Upper lobe of left lung (tissue), 6 donors: ENCODE data around the gene KCNIP4. TPM values are rescaled to one million over a fixed set of nuclear protein-coding genes. Genes with fewer than 3 reads are reported as not detected.

Experiments
- ATAC-seq, 2 donors: fragments of 200-7000 bp; cut with Tn5 transposase; one replicate each; pipeline ENCODE4 v1.9.1; 2022; ENCODE audit warnings: mild to moderate bottlenecking in 2 of 2, moderate library complexity in 2 of 2; ENCODE audit not compliant: low FRiP score in 2 of 2
- DNase-seq, 2 donors: peaks; one replicate each; pipeline ENCODE4 v3.0.0-alpha.2; 2019 to 2020
- H3K27ac ChIP-seq, 4 donors: fragments of 200-600 bp; sonication (generic); one replicate each; pipeline ENCODE4 v1.5.1; 2016 to 2019
- H3K27me3 ChIP-seq, 4 donors: fragments of 200-600 bp; sonication (generic); one replicate each; pipeline ENCODE4 v1.5.1; 2017 to 2019
- H3K36me3 ChIP-seq, 4 donors: fragments of 200-600 bp; sonication (generic); one replicate each; pipeline ENCODE4 v1.5.1; 2016 to 2019
- H3K4me1 ChIP-seq, 4 donors: fragments of 200-600 bp; sonication (generic); one replicate each; pipeline ENCODE4 v1.5.1; 2018 to 2019
- H3K4me3 ChIP-seq, 4 donors: fragments of 200-600 bp; sonication (generic); one replicate each; pipeline ENCODE4 v1.5.1; 2017 to 2019; ENCODE audit warnings: mild to moderate bottlenecking in 2 of 4, moderate library complexity in 1 of 4
- H3K9me3 ChIP-seq, 4 donors: fragments of 200-600 bp; sonication (generic); one replicate each; pipeline ENCODE4 v1.5.1; 2018 to 2019
- EP300 ChIP-seq, 4 donors: sonication (generic); formaldehyde crosslinking; IDR thresholded peaks; one replicate each; pipeline ENCODE4 v1.5.1; 2017; ENCODE audit warnings: antibody characterized with exemption in 4 of 4, control low read depth in 2 of 4
- POLR2A ChIP-seq, 4 donors: fragments of 450-650 bp; IDR thresholded peaks; one replicate each; pipeline ENCODE4 v1.5.1; 2016 to 2017; ENCODE audit warnings: antibody characterized with exemption in 4 of 4, mild to moderate bottlenecking in 2 of 4
- POLR2AphosphoS5 ChIP-seq, 2 donors: sonication (generic); formaldehyde crosslinking; IDR thresholded peaks; one replicate each; pipeline ENCODE4 v1.5.1; 2017; ENCODE audit warnings: antibody characterized with exemption in 2 of 2
- WGBS, 2 donors: methylation state at CpG; one replicate each; pipeline ENCODE4 v1.1.5; 2017 to 2018; 5-methylcytosine and 5-hydroxymethylcytosine counted together
- total RNA-seq, 6 donors: library from RNA; depleted of rRNA in 4 of 6; stranded (reverse); fragments of >200 nt in 4 of 6; gene quantifications; one replicate each; pipeline versions ENCODE4 v1.1.0 to v1.2.1, GENCODE V29; 2016 to 2021
- TF ChIP-seq, protein P1 (sequence below), 6 experiments: fragments of 450-650 bp in 4 of 6; fragments of 200-600 bp in 2 of 6; sonication (generic) in 2 of 6; IDR thresholded peaks; one replicate each; pipeline ENCODE4 v1.5.1; 2016 to 2019; ENCODE audit warnings: antibody characterized with exemption in 6 of 6
- donor health status: DM: no; HTN: no; CAD: no; lungs with moderate emphysema.
- donor health status: DM: no; HTN: yes; CAD: no; lungs with severe emphysema.

Gene KCNIP4
- total RNA-seq, 6 donors from 2014 or later: 0.20 TPM; not detected in 5

DNA sequence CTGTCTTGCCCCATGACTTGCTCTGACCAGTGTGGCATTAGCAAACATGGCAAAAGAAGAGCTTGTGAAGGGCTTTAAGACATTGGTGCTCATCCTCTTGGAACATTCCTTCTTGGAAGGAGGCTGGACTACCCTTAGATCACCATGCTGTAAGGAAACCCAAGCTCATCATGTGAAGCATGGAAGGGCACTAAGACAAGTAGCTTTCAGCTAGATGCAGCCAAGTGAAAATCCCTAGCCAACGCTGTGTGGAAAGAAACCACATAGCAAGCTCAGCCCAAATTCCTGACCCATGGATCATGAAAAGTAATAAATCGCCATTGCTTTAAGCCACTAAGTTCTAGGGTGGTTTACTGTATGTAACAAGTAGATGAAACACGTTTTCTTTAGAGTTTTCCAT, 1260.7 kb downstream of the KCNIP4 start:
- TF ChIP-seq EP300 (IDR thresholded peaks at IDR 0.05): no peak
- TF ChIP-seq POLR2A (IDR thresholded peaks at IDR 0.05): no peak
- TF ChIP-seq, protein P1, sequence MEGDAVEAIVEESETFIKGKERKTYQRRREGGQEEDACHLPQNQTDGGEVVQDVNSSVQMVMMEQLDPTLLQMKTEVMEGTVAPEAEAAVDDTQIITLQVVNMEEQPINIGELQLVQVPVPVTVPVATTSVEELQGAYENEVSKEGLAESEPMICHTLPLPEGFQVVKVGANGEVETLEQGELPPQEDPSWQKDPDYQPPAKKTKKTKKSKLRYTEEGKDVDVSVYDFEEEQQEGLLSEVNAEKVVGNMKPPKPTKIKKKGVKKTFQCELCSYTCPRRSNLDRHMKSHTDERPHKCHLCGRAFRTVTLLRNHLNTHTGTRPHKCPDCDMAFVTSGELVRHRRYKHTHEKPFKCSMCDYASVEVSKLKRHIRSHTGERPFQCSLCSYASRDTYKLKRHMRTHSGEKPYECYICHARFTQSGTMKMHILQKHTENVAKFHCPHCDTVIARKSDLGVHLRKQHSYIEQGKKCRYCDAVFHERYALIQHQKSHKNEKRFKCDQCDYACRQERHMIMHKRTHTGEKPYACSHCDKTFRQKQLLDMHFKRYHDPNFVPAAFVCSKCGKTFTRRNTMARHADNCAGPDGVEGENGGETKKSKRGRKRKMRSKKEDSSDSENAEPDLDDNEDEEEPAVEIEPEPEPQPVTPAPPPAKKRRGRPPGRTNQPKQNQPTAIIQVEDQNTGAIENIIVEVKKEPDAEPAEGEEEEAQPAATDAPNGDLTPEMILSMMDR (IDR thresholded peaks at IDR 0.05): no peak
- TF ChIP-seq POLR2AphosphoS5 (IDR thresholded peaks at IDR 0.05): no peak
- no peaks in the 10 kb centered on the region for H3K9me3 ChIP-seq
- no peak overlapping the region for H3K27ac ChIP-seq
- DNase-seq: no peak
- 59 to 65% methylated on average over 3 of the region's 3 CpGs for WGBS, 2 donors
- no peak overlapping the region for H3K4me3 ChIP-seq
- H3K4me1 ChIP-seq: no peaks in the 10 kb centered on the region
- H3K27me3 ChIP-seq: no peaks in the 10 kb centered on the region
- H3K36me3 ChIP-seq: no peaks in the 10 kb centered on the region
- ATAC-seq: peak in 1 of 2 donors; percentile 19

DNA sequence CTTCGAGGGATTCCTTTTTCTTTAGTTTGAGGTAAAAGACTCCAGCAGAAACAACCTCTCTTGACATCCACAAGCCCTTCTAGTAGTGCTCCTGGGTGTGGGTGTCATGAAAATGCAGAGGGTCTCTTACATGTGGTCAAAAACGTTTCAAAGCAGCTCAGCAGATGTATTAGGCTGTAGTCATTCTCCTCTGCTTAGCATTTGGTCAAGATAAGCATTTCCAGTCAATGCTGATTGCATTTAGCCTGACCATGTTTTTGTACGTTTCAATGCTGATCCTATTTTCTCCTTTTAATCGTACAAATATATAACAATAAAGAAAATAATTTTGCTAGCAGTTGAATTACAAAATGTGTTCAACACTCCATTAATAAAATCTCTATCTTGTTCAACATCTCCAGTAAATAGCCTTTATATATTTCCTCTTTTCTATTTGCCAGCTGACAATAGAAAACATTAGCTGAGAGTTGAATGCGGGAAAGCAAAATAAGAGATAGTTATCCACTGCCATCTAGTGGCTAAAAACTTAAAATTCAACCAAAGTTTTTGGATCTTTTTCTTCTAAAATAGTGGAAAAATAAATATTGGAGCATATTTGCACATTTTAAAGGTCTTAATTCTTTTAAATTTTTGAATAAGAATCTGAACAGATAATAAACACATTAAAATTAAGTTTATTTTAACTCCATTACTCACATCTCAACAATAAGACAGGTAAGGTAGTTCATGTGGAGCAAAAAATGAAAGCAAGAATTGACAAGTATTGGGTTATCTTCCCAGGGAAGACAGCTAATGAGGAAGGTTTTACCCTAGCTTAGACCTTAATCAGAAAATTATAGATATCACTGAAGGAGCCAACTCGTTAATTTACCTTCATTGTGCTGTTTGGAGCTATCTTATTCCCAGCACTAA, 1263.5 kb downstream of the KCNIP4 start:
- Histone ChIP-seq H3K4me1 (no peaks in the 10 kb centered on the region), H3K9me3 (no peaks in the 10 kb centered on the region), H3K27ac (peak overlapping the region in 1 of 4 donors; percentile 59), H3K4me3 (no peak overlapping the region), H3K36me3 (no peaks in the 10 kb centered on the region), H3K27me3 (no peaks in the 10 kb centered on the region)
- WGBS, 2 donors: 25 to 35% methylated on average over 6 of the region's 6 CpGs
- no peak for DNase-seq
- ATAC-seq: peak in 1 of 2 donors; percentile 59
- no peak for TF ChIP-seq EP300 (IDR thresholded peaks at IDR 0.05)
- TF ChIP-seq, protein P1 (IDR thresholded peaks at IDR 0.05): peak in 5 of 6 experiments; percentile 38 to 59 (median 47)

DNA sequence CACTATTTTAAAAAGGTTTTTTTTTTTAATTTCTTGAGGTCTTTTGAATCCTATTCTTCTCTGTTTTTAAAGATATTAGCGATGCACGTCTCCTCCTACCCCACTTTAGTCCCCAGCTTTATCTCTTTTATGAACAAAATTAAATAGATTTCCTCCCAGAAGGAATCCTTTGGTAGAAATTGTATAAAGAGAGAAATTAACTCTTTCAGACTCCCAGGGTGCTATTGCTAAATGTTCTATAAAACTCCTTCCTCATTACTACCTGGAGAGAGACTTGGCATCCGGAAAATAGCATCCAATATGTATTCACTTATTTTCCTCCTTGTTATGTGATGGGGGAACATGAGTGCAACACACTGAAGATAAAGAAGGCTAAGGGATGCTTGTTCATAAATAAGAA, 1264.8 kb downstream of the KCNIP4 start:
- Histone ChIP-seq H3K9me3 (no peaks in the 10 kb centered on the region), H3K4me3 (no peak overlapping the region), H3K36me3 (no peaks in the 10 kb centered on the region), H3K4me1 (no peaks in the 10 kb centered on the region), H3K27me3 (no peaks in the 10 kb centered on the region), H3K27ac (no peak overlapping the region)
- TF ChIP-seq EP300 (IDR thresholded peaks at IDR 0.05) (no peak), POLR2AphosphoS5 (IDR thresholded peaks at IDR 0.05) (no peak), POLR2A (IDR thresholded peaks at IDR 0.05) (no peak)
- TF ChIP-seq, protein P1 (IDR thresholded peaks at IDR 0.05): no peak
- ATAC-seq: no peak
- no peak for DNase-seq
- WGBS, 2 donors: 83 to 89% methylated on average over 3 of the region's 3 CpGs

DNA sequence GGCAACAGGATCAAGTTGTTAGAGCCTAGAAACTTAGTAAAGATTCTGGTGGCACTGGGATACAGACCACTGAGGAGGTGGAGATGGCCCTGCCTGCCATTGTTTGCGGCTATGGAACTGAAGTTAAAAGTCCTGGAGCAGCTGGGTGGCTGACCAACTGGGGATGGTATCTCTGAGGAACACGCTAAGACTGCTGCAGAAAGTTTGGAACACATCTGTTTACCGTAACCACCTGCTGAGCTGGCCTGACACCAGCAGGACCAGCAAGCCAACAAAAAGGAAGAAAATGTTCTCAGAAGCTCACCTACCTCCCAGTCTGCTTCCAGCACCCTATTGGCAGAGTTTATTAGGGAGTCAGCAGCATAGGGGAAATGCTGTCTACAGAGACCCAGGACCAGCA, 1265.7 kb downstream of the KCNIP4 start:
- H3K4me3 ChIP-seq: no peak overlapping the region
- H3K4me1 ChIP-seq: no peaks in the 10 kb centered on the region
- ATAC-seq (no peak), DNase-seq (no peak)
- 68 to 85% methylated on average over 3 of the region's 3 CpGs for WGBS, 2 donors
- TF ChIP-seq POLR2AphosphoS5 (IDR thresholded peaks at IDR 0.05) (no peak), POLR2A (IDR thresholded peaks at IDR 0.05) (no peak), EP300 (IDR thresholded peaks at IDR 0.05) (no peak)
- TF ChIP-seq, protein P1 (IDR thresholded peaks at IDR 0.05): no peak
- H3K27me3 ChIP-seq: no peaks in the 10 kb centered on the region
- H3K36me3 ChIP-seq: no peaks in the 10 kb centered on the region
- no peaks in the 10 kb centered on the region for H3K9me3 ChIP-seq
- H3K27ac ChIP-seq: no peak overlapping the region

DNA sequence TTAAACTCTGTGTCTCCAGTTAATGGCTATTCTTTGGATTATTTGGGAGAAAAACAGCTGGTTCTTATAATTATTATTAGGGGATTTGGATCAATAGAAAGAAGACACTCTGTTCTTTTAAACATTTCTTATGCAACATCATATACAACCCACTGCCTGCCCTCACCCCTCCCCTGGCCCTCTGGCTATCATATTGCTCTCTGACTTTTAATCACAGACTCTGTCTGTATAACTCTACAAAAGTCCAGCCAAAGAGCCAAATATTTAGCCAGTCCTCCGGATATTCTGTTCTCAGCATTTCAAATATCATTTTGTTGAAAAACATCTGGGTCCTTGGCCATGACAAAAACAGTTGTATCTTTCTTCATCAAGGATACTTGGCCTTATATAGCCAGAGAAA, 1267.3 kb downstream of the KCNIP4 start:
- Histone ChIP-seq H3K27ac (no peak overlapping the region), H3K4me1 (no peaks in the 10 kb centered on the region), H3K4me3 (no peak overlapping the region), H3K9me3 (no peaks in the 10 kb centered on the region), H3K27me3 (no peaks in the 10 kb centered on the region), H3K36me3 (no peaks in the 10 kb centered on the region)
- TF ChIP-seq POLR2AphosphoS5 (IDR thresholded peaks at IDR 0.05): no peak
- no peak for TF ChIP-seq EP300 (IDR thresholded peaks at IDR 0.05)
- TF ChIP-seq, protein P1 (IDR thresholded peaks at IDR 0.05): no peak
- no peak for TF ChIP-seq POLR2A (IDR thresholded peaks at IDR 0.05)
- DNase-seq: no peak
- no peak for ATAC-seq
- 70 to 79% methylated on average over 1 of the region's 1 CpG for WGBS, 2 donors
